ENCODE measurements around the gene PRKCZ.

DNA sequence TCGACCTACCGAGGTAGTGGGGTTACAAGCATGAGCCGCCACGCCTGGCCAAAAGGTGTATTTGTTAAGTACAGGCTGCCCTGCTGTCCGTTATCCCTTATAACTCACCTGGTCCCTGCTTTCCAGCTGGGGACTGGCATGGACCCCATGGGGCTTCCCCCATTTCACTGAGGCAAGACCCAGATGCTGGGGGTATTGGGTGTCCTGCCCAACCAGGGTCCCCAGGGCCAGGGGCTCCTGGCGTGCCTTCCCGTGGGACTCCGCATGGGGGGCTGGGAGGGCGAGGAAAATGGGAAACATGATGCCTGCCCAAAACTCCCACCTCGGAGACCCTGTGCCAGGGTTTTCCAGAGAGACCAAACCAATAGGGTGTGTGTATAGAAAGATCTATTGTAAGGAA, 79.9 kb downstream of the PRKCZ start:
- TF ChIP-seq CTCF (IDR thresholded peaks at IDR 0.05) = no peak
- TF ChIP-seq POLR2A (IDR thresholded peaks at IDR 0.05) = no peak

Data from vagina (tissue), 2 donors.